Activated effector memory CD4-positive, alpha-beta T cell treated with anti-CD3 and anti-CD28 coated beads, Interleukin-2, amount 50 U/mL, for 16 hours (primary cell): Measurements from ENCODE around the gene ZNF319.

ENCODE experiments used
- DNase-seq: peaks from one replicate; pipeline ENCODE4 v3.0.0-alpha.2; 2020

The ZNF319 gene

GRCh38 chr16:58020628-58021521, 20.4 kb upstream of the ZNF319 start:
- peak; percentile 84 for DNase-seq

GRCh38 chr16:58019866-58020538, 19.5 kb upstream of the ZNF319 start:
- no peak for DNase-seq

- DNase-seq, result no peak
Observed at GRCh38 chr16:58018803-58019202, 18.3 kb upstream of the ZNF319 start.

GRCh38 chr16:58016840-58017446, 16.5 kb upstream of the ZNF319 start:
- DNase-seq, result no peak

- no peak for DNase-seq
Observed at GRCh38 chr16:58013201-58013956, 12.9 kb upstream of the ZNF319 start.

- DNase-seq, result no peak
Observed at GRCh38 chr16:58012481-58012880, 12.0 kb upstream of the ZNF319 start.

GRCh38 chr16:58011652-58012051, 11.2 kb upstream of the ZNF319 start:
- no peak for DNase-seq

- no peak for DNase-seq
Observed at GRCh38 chr16:58010886-58011285, 10.4 kb upstream of the ZNF319 start.

GRCh38 chr16:58009856-58010416, 9.5 kb upstream of the ZNF319 start:
- no peak for DNase-seq

GRCh38 chr16:58004736-58005135, 4.3 kb upstream of the ZNF319 start:
- DNase-seq, result peak; percentile 44

- peak; percentile 36 for DNase-seq
Observed at GRCh38 chr16:58002936-58003335, 2.5 kb upstream of the ZNF319 start.

- DNase-seq, result peak; percentile 30
Observed at GRCh38 chr16:58002416-58002800, 1.9 kb upstream of the ZNF319 start.

GRCh38 chr16:58001781-58002415, 1.4 kb upstream of the ZNF319 start:
- DNase-seq, result no peak

- peak; percentile 95 for DNase-seq
Observed at GRCh38 chr16:58000706-58001676, 519 bp upstream of the ZNF319 start, which contains the start of gene USB1. Gene USB1 (plus strand): TSS chr16:58001407. CDS start chr16:58001484, 77 bp downstream.

- DNase-seq, result peak; percentile 75
Observed at GRCh38 chr16:57999366-57999970, 1.0 kb downstream of the ZNF319 start.

- no peak for DNase-seq
Observed at GRCh38 chr16:57998992-57999365, 1.5 kb downstream of the ZNF319 start.

GRCh38 chr16:57998486-57998885, 2.0 kb downstream of the ZNF319 start:
- DNase-seq, result peak; percentile 86

- peak; percentile 61 for DNase-seq
Observed at GRCh38 chr16:57997528-57998265, 2.8 kb downstream of the ZNF319 start.

- DNase-seq, result no peak
Observed at GRCh38 chr16:57997176-57997527, 3.3 kb downstream of the ZNF319 start.
